K562 (cell line): ENCODE measurements around the gene WNK1. TPM values are rescaled to one million over a fixed set of nuclear protein-coding genes. Genes with fewer than 3 reads are reported as not detected.

ENCODE experiments used
- E2F6 ChIP-seq, 2 experiments: IDR thresholded peaks; 2 replicates each; pipeline ENCODE4 v1.6.1; 2011; ENCODE audit warnings: borderline replicate concordance in 1 of 2, control low read depth in 1 of 2, low read depth in 1 of 2, low read length in 1 of 2, mild to moderate bottlenecking in 1 of 2, mixed read lengths in 1 of 2, moderate library complexity in 1 of 2; ENCODE audit not compliant: insufficient read depth in 1 of 2, insufficient read length in 1 of 2, poor library complexity in 1 of 2, severe bottlenecking in 1 of 2; ENCODE audit errors: extremely low read depth in 1 of 2
- GTF2E2 ChIP-seq: fragments of 200-800 bp; sonication (Bioruptor generic); IDR thresholded peaks from 2 replicates; pipeline ENCODE4 v1.6.1; 2016; ENCODE audit warnings: missing genetic modification characterization, missing compliant biosample characterization
- HDAC1 ChIP-seq, 2 experiments: fragments of 450-650 bp; IDR thresholded peaks; 2 replicates each; pipeline ENCODE4 v1.6.1; 2016 to 2017; ENCODE audit warnings: inconsistent platforms in 1 of 2, mild to moderate bottlenecking in 1 of 2, moderate library complexity in 1 of 2
- KLF1 ChIP-seq: fragments of 450-650 bp; IDR thresholded peaks from 2 replicates; pipeline ENCODE4 v1.6.1; 2016; ENCODE audit warnings: missing genetic modification characterization, missing compliant biosample characterization
- SFPQ ChIP-seq: fragments of 200-400 bp; formaldehyde crosslinking; IDR thresholded peaks from 2 replicates; pipeline ENCODE4 v1.6.1; 2017; ENCODE audit warnings: mild to moderate bottlenecking, low read depth, low read length, moderate library complexity
- SRSF9 ChIP-seq: fragments of 200-400 bp; formaldehyde crosslinking; IDR thresholded peaks from 2 replicates; pipeline ENCODE4 v1.6.1; 2017; ENCODE audit warnings: low read depth, low read length, borderline replicate concordance
- TBP ChIP-seq: optimal IDR thresholded peaks from 2 replicates; pipeline ENCODE3; 2011; ENCODE audit warnings: low read depth, low read length, improper control_type of control experiment
- YY1 ChIP-seq, 3 experiments: IDR thresholded peaks; 2 replicates each; pipeline ENCODE4 v1.6.1; 2011; ENCODE audit warnings: low read length in 2 of 3, mild to moderate bottlenecking in 2 of 3, moderate library complexity in 2 of 3, borderline replicate concordance in 1 of 3, control low read depth in 1 of 3, low read depth in 1 of 3; ENCODE audit not compliant: insufficient read depth in 3 of 3, insufficient replicate concordance in 2 of 3, control insufficient read depth in 1 of 3, insufficient read length in 1 of 3; ENCODE audit errors: extremely low read depth in 1 of 3
- ZBTB1 ChIP-seq: sonication (generic); formaldehyde crosslinking; IDR thresholded peaks from 2 replicates; pipeline ENCODE4 v1.8.1; 2023; ENCODE audit warnings: missing genetic modification reagents, low read depth, mild to moderate bottlenecking, borderline replicate concordance
- ZNF507 ChIP-seq: conservative IDR thresholded peaks from 2 replicates; pipeline ENCODE4 v1.6.1; 2017; ENCODE audit warnings: missing genetic modification characterization, missing compliant biosample characterization
- ZNF668 ChIP-seq: fragments of 250-450 bp; sonication (Bioruptor Pico); IDR thresholded peaks from 2 replicates; pipeline ENCODE4 v1.8.0; 2022; ENCODE audit warnings: mild to moderate bottlenecking, inconsistent platforms
- polyA plus RNA-seq, 8 experiments: library from polyadenylated mRNA; depleted of rRNA in 4 of 8; stranded (reverse) in 5 of 8; unstranded in 3 of 8; fragments of >200 nt; fragmentation: Nextera tagmentation in 2 of 8; fragmentation: Illumina TruSeq in 1 of 8; extraction: Ambion mirVana in 2 of 8; extraction: Trizol in 1 of 8; gene quantifications; 2 replicates each; pipeline versions ENCODE4 v1.2.1 to v1.2.3, GENCODE V29; 2011 to 2014; ENCODE audit warnings: inconsistent platforms in 1 of 8, missing spikeins in 1 of 8
- total RNA-seq, 7 experiments: library from RNA; depleted of rRNA in 6 of 7; stranded (reverse); fragments of >200 nt in 6 of 7; fragmentation: Illumina TruSeq in 2 of 7; extraction: Trizol in 2 of 7; gene quantifications; 2 replicates each; pipeline versions ENCODE4 v1.2.1 to v1.2.3, GENCODE V29; 2011 to 2021; ENCODE audit warnings: low replicate concordance in 1 of 7
- TF ChIP-seq, protein P1 (sequence below): fragments of 250-450 bp; sonication (Bioruptor Pico); IDR thresholded peaks from 2 replicates; pipeline ENCODE4 v1.4.0; 2020; ENCODE audit warnings: borderline replicate concordance

The WNK1 gene
- total and polyA plus RNA-seq, 9 of the 15 experiments (the other 6 are each of a cell fraction or from before 2014, with no cell fraction given) = 4.3 to 73.9 (median 31.0) TPM

GRCh38 chr12:752695-753610 is 574 bp downstream of the WNK1 start (continued):
- TF ChIP-seq TBP (no peak), YY1 (IDR thresholded peaks at IDR 0.05; ENCODE audit: borderline replicate concordance in 1 of 3, control insufficient read depth in 1 of 3, extremely low read depth in 1 of 3, insufficient read depth in 3 of 3, insufficient read length in 1 of 3, insufficient replicate concordance in 2 of 3, low read depth in 1 of 3, low read length in 2 of 3) (peak in 2 of 3 experiments; percentile 10 to 35), KLF1 (tag) (no peak), SFPQ (no peak), GTF2E2 (tag) (no peak), E2F6 (IDR thresholded peaks at IDR 0.05; ENCODE audit: borderline replicate concordance in 1 of 2, extremely low read depth in 1 of 2, insufficient read depth in 1 of 2, insufficient read length in 1 of 2, low read depth in 1 of 2, low read length in 1 of 2, poor library complexity in 1 of 2, severe bottlenecking in 1 of 2) (peak in 1 of 2 experiments; percentile 14), SRSF9 (no peak), ZNF507 (no peak), ZBTB1 (CRISPR knock-in tag) (no peak), HDAC1 (IDR thresholded peaks at IDR 0.05) (peak in 1 of 2 experiments; percentile 8; a peak in 1 of 4 replicates), ZNF668 (CRISPR knock-in tag) (no peak)
- TF ChIP-seq, protein P1, sequence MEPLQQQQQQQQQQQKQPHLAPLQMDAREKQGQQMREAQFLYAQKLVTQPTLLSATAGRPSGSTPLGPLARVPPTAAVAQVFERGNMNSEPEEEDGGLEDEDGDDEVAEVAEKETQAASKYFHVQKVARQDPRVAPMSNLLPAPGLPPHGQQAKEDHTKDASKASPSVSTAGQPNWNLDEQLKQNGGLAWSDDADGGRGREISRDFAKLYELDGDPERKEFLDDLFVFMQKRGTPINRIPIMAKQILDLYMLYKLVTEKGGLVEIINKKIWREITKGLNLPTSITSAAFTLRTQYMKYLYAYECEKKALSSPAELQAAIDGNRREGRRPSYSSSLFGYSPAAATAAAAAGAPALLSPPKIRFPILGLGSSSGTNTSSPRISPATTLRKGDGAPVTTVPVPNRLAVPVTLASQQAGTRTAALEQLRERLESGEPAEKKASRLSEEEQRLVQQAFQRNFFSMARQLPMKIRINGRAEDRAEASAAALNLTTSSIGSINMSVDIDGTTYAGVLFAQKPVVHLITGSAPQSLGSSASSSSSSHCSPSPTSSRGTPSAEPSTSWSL (CRISPR knock-in tag) = no peak
